ENCODE data around the gene ARVCF. TPM values are rescaled to one million over a fixed set of nuclear protein-coding genes. Genes with fewer than 3 reads are reported as not detected.

The ARVCF gene
- total RNA-seq, 4 donors from 2014 or later, result 47.5 to 98.3 (median 80.6) TPM

DNA sequence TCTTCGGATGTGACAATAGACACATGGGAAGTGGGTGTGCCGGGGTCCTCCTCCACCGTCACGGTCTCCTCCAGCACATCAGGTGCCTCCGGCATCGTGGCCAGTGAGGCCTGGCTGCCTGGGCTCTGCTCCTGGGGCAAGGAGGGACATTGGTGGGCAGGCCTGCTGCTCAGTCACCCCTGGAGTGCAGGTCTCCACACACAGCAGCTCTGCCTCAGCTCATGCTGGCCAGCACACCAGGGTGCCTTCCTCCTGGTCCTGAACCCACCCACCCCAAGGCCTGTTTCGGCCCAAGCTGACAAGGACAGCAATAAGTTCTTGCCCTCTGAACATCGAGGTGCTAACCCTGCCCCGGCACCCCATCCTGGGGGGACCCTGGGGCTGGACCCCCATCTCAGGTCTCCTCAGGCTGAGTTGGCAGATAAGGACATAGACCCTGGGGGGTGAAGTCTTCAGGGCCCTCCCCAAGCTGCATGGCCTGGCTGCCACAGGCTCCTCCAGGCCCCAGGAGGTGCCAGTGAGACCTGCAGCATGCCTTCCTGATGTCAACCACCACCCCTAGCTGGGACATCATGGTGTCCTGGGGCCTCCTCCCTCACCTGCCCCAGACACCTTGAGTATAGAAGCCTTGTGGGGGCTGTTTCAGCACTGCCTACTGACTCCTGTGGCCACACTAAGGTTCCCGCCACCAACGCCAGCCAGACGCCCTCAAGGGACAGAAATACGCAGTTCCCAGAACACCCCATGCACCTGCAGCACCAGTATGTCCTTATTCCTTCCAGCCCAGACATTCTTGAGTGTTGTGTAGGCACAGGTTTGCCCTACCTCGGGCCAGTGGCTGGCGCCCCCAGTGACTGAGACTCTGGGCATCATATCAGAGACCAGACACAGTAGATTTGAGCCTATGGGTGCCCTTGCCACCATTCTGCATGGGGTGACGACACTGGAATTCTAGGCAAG lies 34.4 kb downstream of the ARVCF start:
- Histone ChIP-seq H3K4me3 (no peak overlapping the region), H3K36me3 (peaks cover 0 to 52% (median 0%) of the 10 kb centered on the region in 3 donors), H3K27ac (peak overlapping the region in 2 of 4 donors; percentile 62 to 93), H3K4me1 (peaks cover 0 to 45% (median 18%) of the 10 kb centered on the region in 4 donors), H3K9me3 (no peaks in the 10 kb centered on the region), H3K27me3 (no peaks in the 10 kb centered on the region)
- DNase-seq (ENCODE audit: low spot score in 2 of 2), result no peak
- WGBS, 2 donors, result 87 to 93% methylated on average over 16 of the region's 16 CpGs
- TF ChIP-seq CTCF (IDR thresholded peaks at IDR 0.05) (no peak), EP300 (IDR thresholded peaks at IDR 0.05) (no peak), POLR2A (IDR thresholded peaks at IDR 0.05) (no peak)

- no peak for TF ChIP-seq POLR2A (IDR thresholded peaks at IDR 0.05)
- no peak for TF ChIP-seq CTCF (IDR thresholded peaks at IDR 0.05)
- TF ChIP-seq EP300 (IDR thresholded peaks at IDR 0.05), result no peak
- H3K4me3 ChIP-seq, result no peak overlapping the region
- 83 to 84% methylated on average over 28 to 30 of the region's 33 CpGs for whole genome bisulfite sequencing, 2 donors
- no peaks in the 10 kb centered on the region for H3K9me3 ChIP-seq
- DNase-seq (ENCODE audit: low spot score in 2 of 2), result no peak
- no peaks in the 10 kb centered on the region for H3K27me3 ChIP-seq
- H3K27ac ChIP-seq, result no peak overlapping the region
- peaks cover 0 to 61% (median 0%) of the 10 kb centered on the region in 3 donors for H3K36me3 ChIP-seq
- H3K4me1 ChIP-seq, result peaks cover 0 to 40% (median 17%) of the 10 kb centered on the region in 4 donors
Measured at GRCh38 chr22:19981171-19981960, 35.3 kb downstream of the ARVCF start.

DNA sequence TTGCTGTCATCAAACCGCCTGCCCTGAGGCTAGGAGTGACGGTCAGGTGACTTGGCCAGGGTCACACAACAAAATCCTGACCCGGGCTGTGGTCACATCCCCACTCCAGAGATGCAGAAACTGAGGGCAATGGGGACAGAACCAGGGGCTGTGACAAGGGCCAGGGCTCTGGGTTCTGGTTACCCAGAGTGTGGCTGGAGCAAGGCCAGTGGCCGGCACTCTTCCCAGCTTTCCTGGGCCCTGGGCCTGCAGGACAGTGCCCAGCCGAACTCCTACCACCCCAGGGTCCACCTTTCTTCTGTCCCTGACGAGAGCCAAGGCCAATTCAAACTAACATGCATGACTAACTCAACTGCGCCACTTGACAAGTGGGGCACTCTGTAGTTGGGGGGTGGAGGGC lies 35.9 kb downstream of the ARVCF start:
- Histone ChIP-seq H3K4me1 (peaks cover 0 to 34% (median 11%) of the 10 kb centered on the region in 4 donors), H3K36me3 (peaks cover 0 to 64% (median 0%) of the 10 kb centered on the region in 3 donors), H3K27me3 (no peaks in the 10 kb centered on the region), H3K27ac (no peak overlapping the region), H3K4me3 (no peak overlapping the region), H3K9me3 (no peaks in the 10 kb centered on the region)
- DNase-seq (ENCODE audit: low spot score in 2 of 2), result no peak
- TF ChIP-seq CTCF (IDR thresholded peaks at IDR 0.05), result no peak
- no peak for TF ChIP-seq POLR2A (IDR thresholded peaks at IDR 0.05)
- no peak for TF ChIP-seq EP300 (IDR thresholded peaks at IDR 0.05)
- 83 to 95% methylated on average over 6 to 7 of the region's 7 CpGs for WGBS, 2 donors

DNA sequence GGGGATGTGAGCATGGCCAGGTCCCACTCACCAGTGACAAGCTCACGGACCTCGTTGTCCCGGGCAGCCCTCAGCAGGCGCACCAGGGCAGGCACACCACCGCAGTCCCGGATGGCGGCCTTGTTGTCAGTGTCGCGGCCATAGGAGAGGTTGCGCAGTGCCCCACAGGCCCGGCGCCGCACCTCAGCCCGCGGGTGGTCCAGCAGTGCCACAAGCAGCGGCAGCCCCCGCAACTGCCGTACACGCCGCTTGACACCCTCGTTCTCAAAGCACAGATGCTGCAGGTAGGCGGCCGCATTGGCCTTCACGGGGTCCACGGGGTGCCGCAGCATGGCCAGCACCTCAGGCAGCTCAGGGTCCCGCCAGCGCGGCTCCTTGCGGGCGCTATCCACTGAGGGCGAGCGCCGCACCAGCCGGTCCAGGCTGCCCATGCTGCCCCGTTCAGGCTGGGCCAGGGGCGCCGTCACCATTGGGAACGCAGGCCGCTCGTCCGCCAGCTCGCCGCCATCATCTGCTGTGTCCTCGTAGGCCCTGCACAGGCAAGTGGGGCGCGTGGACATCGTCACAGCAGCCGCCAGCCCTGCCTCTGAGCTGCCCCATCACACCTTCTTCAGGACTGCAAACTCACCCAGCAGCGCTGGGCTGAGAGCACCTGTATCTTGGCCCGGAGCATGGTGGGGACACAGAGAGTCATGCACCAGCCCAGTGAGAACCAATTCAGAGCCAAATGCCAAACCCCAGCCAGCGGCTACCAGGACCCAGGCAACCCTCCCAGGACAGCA lies 36.7 kb downstream of the ARVCF start:
- Histone ChIP-seq H3K36me3 (peaks cover 0 to 70% (median 0%) of the 10 kb centered on the region in 3 donors), H3K4me3 (no peak overlapping the region), H3K27me3 (no peaks in the 10 kb centered on the region), H3K4me1 (peaks cover 0 to 34% (median 4%) of the 10 kb centered on the region in 4 donors), H3K27ac (no peak overlapping the region), H3K9me3 (no peaks in the 10 kb centered on the region)
- DNase-seq (ENCODE audit: low spot score in 2 of 2), result no peak
- TF ChIP-seq EP300 (IDR thresholded peaks at IDR 0.05) (no peak), CTCF (IDR thresholded peaks at IDR 0.05) (no peak), POLR2A (IDR thresholded peaks at IDR 0.05) (no peak)
- 88 to 94% methylated on average over 30 to 45 of the region's 52 CpGs for WGBS, 2 donors
